ENCODE results near the gene PIGL.

DNA sequence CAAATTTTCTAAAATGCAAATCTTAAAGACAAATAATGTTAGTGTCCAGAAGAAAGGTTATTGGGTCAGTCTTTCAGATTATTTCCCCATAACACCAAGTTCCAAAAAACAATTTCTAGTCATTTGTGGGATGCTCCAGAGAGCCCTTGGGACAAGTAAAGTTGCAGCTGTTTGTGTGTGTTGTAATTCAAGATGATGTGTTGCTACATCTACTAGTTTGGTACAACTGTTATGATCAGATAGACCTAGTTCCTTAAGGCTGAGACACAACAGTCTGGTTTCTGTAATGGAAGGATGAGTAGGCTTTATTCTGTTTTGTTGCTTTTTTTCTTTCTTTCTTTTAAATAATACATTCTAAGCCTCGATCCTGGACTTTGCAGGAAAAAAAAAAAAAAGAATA, 41.9 kb downstream of the PIGL start:
- TF ChIP-seq, protein P1, sequence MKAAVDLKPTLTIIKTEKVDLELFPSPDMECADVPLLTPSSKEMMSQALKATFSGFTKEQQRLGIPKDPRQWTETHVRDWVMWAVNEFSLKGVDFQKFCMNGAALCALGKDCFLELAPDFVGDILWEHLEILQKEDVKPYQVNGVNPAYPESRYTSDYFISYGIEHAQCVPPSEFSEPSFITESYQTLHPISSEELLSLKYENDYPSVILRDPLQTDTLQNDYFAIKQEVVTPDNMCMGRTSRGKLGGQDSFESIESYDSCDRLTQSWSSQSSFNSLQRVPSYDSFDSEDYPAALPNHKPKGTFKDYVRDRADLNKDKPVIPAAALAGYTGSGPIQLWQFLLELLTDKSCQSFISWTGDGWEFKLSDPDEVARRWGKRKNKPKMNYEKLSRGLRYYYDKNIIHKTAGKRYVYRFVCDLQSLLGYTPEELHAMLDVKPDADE (IDR thresholded peaks at IDR 0.05): no peak
- TF ChIP-seq, protein P2, sequence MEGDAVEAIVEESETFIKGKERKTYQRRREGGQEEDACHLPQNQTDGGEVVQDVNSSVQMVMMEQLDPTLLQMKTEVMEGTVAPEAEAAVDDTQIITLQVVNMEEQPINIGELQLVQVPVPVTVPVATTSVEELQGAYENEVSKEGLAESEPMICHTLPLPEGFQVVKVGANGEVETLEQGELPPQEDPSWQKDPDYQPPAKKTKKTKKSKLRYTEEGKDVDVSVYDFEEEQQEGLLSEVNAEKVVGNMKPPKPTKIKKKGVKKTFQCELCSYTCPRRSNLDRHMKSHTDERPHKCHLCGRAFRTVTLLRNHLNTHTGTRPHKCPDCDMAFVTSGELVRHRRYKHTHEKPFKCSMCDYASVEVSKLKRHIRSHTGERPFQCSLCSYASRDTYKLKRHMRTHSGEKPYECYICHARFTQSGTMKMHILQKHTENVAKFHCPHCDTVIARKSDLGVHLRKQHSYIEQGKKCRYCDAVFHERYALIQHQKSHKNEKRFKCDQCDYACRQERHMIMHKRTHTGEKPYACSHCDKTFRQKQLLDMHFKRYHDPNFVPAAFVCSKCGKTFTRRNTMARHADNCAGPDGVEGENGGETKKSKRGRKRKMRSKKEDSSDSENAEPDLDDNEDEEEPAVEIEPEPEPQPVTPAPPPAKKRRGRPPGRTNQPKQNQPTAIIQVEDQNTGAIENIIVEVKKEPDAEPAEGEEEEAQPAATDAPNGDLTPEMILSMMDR (conservative IDR thresholded peaks at IDR 0.05; ENCODE audit: low read depth in 2 of 2): no peak
- TF ChIP-seq POLR2AphosphoS5 (IDR thresholded peaks at IDR 0.05; ENCODE audit: low read depth) (no peak), EZH2phosphoT487 (IDR thresholded peaks at IDR 0.05; ENCODE audit: unreplicated experiment) (no peak), EZH2 (IDR thresholded peaks at IDR 0.05; ENCODE audit: low read depth, unreplicated experiment) (no peak), ZNF114 (CRISPR knock-in tag; IDR thresholded peaks at IDR 0.05) (no peak), CREB1 (CRISPR knock-in tag; IDR thresholded peaks at IDR 0.05; ENCODE audit: low read depth) (no peak), NANOG (IDR thresholded peaks at IDR 0.05; ENCODE audit: borderline replicate concordance) (no peak), STAT1 (IDR thresholded peaks at IDR 0.05; ENCODE audit: unreplicated experiment) (no peak), JUNB (IDR thresholded peaks at IDR 0.05; ENCODE audit: unreplicated experiment) (no peak)
- TF ChIP-seq, protein P3, sequence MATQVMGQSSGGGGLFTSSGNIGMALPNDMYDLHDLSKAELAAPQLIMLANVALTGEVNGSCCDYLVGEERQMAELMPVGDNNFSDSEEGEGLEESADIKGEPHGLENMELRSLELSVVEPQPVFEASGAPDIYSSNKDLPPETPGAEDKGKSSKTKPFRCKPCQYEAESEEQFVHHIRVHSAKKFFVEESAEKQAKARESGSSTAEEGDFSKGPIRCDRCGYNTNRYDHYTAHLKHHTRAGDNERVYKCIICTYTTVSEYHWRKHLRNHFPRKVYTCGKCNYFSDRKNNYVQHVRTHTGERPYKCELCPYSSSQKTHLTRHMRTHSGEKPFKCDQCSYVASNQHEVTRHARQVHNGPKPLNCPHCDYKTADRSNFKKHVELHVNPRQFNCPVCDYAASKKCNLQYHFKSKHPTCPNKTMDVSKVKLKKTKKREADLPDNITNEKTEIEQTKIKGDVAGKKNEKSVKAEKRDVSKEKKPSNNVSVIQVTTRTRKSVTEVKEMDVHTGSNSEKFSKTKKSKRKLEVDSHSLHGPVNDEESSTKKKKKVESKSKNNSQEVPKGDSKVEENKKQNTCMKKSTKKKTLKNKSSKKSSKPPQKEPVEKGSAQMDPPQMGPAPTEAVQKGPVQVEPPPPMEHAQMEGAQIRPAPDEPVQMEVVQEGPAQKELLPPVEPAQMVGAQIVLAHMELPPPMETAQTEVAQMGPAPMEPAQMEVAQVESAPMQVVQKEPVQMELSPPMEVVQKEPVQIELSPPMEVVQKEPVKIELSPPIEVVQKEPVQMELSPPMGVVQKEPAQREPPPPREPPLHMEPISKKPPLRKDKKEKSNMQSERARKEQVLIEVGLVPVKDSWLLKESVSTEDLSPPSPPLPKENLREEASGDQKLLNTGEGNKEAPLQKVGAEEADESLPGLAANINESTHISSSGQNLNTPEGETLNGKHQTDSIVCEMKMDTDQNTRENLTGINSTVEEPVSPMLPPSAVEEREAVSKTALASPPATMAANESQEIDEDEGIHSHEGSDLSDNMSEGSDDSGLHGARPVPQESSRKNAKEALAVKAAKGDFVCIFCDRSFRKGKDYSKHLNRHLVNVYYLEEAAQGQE (IDR thresholded peaks at IDR 0.05; ENCODE audit: unreplicated experiment): no peak
